Prostate gland (tissue), 2 donors: ENCODE data around the gene RYR3.

Source experiments
- CTCF ChIP-seq, 4 experiments: fragments of 200-600 bp in 2 of 4; fragments of 450-650 bp in 2 of 4; sonication (generic) in 2 of 4; IDR thresholded peaks; 1 replicate in 3 of 4; 2 replicates in 1 of 4; pipeline ENCODE4 v1.5.1; 2016 to 2019; ENCODE audit warnings: antibody characterized with exemption in 4 of 4, mild to moderate bottlenecking in 2 of 4, moderate library complexity in 2 of 4
- POLR2A ChIP-seq: fragments of 450-650 bp; IDR thresholded peaks from one replicate; pipeline ENCODE4 v1.6.1; 2016; ENCODE audit warnings: antibody characterized with exemption, mild to moderate bottlenecking
- POLR2AphosphoS5 ChIP-seq: sonication (generic); formaldehyde crosslinking; IDR thresholded peaks from one replicate; pipeline ENCODE4 v1.6.1; 2017; ENCODE audit warnings: antibody characterized with exemption

DNA sequence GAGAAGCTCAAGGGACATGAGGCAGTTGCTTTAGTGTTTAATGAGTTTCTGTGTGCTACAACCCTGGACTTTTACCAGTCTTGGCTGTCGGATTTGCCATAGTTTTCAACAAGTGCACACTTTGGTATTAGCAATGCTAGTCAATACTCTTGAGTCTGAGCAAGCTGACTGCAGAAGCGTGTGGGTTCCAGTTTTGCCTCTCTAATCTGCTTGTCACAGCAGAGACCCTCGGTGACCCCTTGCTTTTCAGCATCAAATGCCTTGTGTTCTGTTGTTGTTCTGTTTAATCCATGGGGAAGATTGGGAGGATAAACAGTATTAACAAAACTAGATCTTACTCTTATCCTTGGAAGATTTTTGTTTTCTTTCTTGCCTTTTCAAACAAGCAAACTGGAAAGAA, 463.2 kb downstream of the RYR3 start:
- TF ChIP-seq POLR2A: no peak
- no peak for TF ChIP-seq CTCF (IDR thresholded peaks at IDR 0.05)
- no peak for TF ChIP-seq POLR2AphosphoS5
